ELR (cell line): ENCODE data around the gene CCDC127.

Experiments used
- DNase-seq: peaks from one replicate; pipeline ENCODE4 v3.0.0-alpha.2; 2015; ENCODE audit warnings: low read depth

Gene CCDC127

DNA sequence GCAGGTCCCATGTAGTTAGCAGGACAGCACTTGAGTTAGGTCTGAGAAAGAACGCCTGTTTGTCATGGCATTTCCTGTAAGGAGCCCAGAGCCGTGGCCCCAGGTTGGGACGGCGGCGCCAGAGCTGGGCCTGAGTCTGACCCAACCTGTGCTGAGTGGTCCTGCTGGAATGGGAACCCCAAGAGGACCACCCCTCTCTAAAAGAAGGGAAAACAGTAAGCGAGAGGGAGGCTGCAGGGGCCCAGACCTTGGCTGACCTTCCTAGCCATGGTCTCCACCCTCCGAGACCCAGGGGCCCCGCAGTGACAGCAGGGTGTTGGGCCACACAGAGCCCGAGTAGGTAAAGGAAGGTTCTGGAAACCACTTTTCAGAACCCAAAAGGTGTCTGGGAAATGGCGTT, 28.5 kb downstream of the CCDC127 start:
- no peak for DNase-seq

DNA sequence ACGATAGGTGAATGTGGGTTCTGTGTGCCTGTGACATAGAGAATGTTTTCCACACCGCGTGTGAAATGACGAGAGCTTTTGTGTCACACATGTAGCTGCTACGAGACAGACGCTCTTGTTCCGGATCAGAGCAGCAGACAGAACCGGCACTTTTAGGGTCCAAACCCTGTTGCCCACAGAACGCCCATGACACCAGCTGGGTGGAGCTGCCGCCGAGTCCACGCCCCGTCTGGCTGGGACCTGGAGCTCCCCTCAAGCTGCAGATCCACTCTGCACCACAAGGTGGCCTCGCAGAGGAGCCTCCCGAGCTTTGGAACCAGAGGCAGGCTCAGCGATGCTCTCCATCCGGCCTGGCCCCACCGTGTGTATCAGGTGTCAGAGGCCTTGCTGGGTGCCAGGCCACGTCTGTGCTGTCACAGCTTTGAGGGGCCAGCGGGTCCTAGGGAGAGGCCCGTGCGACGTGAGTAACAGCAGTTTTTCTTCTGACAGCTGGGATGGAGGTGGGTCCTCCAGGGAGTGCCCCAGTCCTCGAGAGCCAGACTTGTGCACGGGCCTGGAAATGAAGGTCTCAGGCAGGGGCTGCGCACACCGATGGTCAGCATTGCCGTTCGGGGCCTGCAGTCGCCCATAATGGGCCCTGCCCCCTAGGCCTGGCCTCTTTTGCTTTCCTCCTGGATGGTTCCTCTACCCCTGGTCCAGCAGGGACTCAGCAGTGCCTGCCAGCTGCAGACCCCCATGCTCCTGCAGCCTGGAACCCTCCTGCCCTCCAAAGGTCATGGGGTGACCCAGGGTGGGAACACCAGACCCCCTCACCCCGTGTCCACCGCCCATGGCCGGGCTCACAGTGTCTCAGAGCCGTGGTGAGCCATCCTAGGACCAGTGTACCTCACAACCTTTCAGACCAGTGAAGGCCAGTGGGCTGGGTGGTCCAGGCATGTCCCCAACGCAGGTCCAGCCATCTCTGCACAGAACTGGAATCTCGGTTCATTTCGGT, 29.2 kb downstream of the CCDC127 start:
- DNase-seq = peak; percentile 88

DNA sequence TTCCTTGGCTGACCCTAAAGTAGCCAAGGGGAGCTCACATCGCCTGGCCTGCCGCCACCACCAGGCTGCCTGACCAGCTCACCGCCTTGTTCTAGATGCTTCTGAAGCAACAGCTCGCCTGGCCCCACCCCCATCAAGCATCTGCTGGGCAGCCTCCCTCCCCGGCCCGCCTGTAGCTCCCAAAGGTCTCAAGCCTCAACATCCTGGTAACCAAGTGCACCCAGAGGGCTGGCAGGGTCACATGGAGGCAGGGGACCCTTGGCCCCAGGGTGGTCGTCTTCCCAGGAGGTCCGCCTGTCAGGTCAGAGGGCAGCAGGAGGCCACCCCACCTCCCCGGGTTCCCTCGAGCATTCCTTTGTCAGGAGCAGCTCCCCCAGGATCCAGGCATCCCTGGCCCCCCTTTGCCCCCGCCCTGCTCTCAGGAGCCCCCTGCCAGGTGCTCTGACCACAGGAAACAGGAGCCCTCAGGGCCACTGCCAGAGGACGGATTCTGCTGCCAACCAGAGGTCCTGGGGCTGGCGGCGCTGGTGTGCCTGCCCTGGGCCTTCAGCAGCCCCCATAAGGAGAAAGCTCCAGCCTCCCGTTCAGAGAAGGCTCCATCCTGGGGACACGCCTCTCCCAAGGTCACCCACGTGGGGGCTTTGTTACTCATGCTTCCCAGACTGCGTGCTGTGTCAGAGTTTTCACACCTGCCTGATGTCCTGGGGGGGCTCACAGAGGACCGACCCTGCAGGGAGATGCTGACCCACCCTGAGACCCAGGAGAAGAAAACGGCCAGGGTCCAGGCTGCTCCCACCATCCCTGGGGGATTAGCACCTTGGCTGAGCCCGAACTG, 30.1 kb downstream of the CCDC127 start:
- DNase-seq = peak; percentile 33

DNA sequence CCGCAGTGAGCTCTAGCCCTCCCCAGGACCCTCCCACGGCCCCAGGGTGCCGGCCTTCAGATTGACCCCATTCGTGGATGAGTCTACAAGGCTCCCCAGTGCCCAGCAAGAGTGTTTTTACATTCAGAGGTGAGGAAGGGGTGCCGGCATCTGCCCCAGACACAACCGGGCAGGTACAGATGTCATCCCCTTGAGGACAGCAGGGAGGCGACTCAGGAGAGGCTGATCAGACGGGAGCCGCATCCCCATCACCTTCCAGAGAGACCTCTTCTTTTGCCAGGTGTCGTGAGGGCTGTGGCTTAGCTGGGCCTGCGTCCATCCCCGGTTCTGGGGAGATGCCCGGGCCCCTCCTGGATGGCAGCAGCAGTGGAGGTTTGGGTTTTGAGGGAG, 30.9 kb downstream of the CCDC127 start:
- DNase-seq = no peak

DNA sequence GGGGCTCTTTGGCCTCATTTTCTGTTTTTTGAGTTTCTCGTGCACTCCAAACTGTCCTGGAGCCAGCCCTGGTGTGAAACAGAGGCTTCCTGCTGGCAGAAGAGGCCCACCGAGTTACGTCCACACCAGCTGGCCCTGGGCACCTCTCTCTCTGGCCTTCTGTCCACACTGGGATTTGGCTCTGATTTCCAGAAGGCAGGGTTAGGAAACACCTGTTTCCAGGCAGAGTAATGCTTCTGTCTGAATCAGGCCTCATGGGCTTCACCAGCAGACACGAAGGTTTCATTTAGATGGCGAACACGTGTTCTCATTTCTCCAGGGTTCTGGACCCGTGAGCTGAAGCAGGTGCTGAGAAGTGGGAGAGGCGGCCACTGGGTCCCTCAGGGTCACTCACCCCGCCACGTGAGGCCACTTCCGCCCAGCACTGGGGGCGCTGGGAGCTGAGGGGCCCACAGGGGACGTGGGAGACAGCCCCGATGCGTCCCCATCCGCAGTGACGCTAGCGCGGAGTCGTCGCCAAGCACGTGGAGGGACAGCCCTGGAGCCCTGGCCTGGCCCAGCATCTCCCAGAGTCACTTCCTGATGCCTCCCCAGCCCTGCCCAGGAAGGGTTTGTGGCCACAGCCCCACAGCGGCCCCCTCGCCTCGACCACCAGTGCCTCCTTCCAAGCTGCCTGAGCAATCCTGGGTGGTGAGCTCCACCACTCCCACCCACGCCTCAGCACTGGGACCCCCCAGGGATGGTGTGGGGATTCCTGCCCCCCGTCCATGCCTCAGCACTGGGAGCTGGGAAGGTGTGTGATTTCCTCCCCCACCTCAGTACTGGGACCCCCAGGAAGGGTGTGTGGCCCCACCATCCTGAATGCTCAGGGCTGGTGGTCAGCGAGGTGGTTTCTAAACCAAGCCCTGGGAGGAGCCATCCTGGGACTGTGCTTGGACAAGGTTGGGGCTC, 31.6 kb downstream of the CCDC127 start:
- DNase-seq = no peak

DNA sequence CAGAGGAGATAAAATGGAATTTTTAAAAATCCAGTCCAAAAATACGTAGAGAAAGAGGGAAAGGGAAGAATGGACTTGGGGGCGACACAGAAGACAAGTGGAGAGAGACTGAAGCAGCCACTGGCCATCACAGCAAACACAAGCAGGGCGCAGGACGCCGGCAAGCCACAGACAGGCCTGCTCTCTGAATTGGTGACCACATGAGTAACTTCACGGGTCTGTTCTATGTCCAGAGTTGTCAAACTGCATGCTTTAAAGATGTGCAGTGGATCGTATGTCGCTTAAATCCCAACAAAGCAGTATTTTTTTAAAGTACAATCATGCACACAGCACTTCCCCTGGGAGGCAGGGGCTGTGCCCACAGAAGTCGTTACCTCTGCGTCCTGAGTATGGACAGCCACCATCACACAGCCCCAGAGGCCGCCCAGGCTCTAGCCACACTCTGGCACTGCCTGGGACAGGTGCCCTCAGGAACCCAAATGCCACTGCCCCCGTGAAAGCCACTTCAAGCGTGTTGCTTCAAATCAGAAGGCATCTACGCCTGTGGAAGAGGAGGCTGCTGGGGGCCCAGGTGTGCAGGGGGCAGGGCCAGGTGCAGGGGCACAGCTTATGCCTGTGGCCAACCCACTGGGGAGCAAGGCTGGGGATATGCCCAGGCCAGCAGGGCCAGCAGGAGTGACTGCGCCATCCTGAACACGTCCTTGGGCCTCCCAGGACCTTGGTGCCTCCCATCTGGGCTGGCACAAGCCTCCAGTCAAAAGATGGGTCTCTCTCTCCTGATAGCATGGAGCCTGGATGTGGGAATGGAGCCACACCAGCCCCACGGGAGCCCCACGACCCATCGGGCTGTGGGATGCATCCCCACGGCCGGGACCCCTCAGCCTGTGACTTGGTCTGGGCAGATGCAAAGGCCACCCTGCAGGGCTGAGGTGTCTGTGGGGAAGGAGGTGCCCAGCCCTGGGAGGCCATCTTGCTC, 32.6 kb downstream of the CCDC127 start:
- DNase-seq = no peak

DNA sequence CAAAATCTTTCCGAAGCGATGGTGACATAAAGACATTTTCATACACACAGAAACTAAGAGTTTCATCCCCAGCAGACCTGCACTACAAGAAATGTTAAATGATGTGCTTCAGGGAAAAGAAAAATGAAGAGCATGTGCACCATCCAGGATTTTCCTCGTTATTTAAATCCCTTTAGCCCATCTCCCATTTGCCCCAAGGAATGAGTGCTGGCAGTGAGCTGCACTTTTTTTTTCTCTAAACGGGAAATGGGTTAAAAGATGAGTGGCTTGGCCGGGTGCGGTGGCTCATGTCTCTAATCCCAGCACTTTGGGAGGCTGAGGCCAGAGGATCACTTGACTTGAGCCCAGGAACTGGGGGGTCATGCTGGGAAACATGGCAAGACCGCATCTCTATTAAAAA, 33.5 kb downstream of the CCDC127 start:
- DNase-seq = no peak

DNA sequence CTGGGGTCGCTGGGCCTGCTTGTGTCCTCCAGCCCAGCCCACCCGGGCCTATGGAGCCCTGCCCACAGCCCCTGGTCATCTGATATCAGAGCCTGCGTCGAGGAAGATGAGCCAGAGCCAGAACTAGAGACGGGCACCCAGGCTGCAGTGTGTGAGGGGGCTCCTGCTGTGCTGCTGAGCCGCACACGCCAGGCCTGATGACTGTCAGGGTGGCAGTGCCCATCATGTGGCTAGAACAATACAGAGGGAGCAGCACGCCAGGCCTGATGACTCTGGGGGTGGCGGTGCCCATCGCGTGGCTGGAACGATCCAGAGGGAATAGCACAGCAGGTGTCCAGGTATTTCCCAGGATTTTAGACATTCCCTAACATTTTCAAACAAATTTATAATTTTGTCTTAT, 35.8 kb downstream of the CCDC127 start:
- DNase-seq = no peak

DNA sequence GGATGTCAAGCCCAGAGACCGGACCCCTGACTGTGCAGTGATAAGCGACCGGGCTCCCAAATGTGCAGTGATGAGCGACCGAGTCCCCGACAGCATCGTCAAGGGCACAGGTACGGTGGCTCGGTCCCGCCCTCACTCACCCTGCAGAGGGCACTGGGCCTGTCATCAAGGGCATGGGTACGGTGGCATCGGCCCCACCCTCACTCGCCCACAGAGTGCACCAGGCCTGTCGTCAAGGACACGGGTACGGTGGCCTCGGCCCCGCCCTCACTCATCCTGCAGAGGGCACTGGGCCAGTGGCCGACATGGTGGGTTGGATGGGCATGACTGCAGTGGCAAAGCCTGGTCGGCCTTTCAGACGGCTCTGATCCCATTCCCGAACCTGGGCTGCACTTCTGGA, 36.4 kb downstream of the CCDC127 start:
- DNase-seq = no peak

DNA sequence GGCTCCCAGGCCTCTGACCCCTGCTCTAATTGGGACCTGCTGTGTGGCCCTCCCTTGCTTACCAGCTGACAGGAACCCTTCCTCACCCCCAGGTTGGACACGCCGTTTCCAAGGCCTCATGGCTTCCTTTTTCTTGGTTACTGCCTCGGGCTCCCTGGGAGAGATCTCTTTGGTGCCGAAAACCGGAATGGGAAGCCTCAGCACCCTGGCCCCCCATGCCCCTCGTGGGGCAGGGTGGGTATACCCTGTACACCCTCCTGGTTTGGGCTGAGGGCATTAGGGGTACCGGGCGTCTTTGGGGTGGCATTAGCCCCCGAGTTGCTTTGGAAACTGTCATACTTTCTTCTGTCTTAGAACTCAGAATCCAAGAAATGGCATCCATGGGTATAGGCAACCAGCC, 36.8 kb downstream of the CCDC127 start:
- DNase-seq = no peak

DNA sequence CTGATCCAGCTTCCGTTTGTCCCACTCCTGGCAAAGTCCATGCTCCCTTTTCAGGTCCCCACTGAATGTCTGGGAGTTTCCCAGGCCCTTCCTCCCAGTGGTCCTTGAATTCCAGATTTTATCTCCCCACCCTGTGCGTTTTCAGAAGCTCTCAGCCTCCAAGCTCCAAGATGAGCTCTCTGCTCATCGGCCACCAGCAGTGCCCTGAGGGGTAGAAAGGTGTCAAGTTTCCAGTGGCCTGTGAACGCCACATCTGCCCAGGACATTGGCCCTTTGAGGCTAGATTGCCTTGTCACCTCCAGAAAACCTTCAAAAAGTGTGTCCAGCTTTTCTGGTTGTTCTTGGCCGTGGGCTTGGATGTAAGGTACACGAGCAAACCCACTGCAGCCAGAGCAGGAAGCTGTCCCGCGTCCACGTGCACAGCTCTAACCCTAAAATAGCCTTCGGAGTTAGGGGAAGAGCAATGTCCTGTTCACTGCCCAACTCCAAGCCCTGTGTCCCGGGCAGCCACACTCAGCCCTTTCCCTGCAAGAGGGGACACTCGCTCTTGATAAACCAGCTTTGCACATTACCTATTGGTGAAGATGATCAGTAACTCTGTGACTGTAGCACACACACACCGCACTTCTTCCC, 37.6 kb downstream of the CCDC127 start:
- DNase-seq = no peak

DNA sequence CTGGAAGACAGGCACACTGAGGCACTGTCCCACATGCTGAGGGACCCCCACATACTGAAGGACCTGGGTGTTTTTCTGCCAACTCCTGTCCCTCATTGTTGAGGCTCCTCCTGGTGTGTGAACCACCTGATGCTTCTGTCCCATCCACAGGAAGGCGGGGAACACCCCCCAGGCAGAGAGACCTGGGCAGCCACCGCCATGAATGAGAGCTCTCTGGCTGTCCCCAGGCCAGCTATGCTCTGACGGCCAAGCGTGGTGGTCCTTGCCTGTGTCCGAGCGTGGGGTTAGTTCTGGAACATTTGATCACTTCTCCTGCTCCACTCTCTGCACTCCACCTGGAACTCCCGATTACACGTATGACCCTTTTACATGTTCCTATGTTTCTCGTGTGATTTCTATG, 38.6 kb downstream of the CCDC127 start:
- no peak for DNase-seq

DNA sequence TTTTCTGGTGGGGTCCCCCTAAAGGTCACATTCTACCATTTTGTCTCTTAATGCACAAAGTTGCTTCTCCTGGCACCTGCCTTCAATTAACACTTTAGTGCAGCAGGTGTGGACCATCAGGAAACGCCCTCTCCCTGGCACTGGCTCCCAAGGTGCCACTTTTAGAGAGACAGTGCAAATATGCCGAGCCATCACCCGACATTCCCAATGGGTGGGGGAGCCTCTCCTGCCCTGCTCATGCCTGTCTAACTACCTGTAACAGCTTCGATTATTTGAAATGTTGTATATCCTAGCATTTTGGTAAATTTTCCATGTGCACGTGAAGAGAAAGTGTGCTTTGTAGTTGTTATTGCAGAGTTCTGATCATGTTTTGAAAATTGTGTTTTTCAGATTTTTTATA, 39.8 kb downstream of the CCDC127 start:
- no peak for DNase-seq

DNA sequence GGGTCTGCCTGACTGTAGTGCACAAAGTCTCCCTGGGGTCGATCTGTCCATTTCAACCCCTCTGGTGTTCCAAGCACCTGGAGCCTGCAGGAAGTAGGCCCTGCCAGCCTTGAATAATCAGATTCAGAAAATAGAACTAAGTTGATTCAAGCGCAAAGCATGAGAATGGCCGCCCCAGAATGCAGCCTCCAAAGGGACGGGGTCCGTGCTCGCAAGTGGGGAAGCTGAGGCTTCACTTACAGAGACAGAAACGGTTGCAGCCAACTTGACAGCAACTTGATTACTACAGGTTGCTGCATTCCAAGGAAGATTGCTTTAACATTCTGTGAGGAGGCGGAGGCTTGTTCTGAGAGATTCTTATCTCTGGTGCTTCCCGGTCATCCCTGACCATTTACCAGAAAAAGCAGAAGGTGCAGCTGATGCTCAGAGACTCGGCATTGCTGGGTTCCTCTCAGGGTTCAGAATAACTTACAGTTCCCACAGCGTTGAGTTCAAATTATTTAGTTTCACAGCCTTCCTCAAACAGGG, 41.6 kb downstream of the CCDC127 start:
- DNase-seq = no peak

DNA sequence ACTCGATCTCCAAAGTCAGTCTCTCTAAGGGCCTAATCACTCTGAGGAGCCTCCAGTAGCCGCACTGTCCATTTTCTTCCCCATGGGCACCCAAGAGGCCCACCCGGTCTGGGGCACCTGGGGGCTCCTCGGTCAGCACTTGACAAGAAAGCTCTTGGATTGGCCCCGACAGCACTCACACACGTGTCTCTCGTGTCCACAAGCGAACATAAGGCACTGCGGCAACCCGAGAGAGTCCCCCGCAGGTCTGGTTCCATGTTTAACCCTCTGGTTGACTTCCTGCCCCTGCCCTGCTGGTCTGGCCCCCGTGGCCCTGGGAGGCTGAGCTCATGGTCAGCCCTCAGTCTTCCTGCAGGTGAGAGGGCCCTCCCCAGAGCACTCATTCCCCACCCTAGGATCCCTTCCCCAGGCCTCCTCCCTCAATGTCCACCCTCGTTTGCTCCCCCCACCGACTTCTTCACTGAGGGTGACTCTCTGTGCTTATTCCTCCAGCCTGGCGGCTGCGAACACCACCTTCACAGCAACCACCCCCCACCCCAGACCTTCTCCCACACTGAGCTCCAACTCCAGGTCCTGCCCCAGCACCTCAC, 43.0 kb downstream of the CCDC127 start:
- DNase-seq = no peak

DNA sequence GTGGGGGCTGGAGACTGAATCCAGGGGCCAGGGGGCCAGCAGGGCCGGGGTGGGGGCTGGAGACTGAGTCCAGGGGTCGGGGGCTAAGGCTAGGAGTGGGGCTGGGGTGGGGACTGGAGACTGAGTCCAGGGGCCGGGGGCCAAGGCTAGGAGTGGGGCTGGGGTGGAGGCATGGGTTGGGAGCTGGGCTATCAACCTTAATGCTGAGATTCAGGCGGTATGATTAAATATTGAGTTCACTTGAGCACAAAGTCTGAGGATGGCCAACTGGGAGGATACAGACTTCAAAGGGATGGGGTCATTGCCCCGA, 43.7 kb downstream of the CCDC127 start:
- no peak for DNase-seq

DNA sequence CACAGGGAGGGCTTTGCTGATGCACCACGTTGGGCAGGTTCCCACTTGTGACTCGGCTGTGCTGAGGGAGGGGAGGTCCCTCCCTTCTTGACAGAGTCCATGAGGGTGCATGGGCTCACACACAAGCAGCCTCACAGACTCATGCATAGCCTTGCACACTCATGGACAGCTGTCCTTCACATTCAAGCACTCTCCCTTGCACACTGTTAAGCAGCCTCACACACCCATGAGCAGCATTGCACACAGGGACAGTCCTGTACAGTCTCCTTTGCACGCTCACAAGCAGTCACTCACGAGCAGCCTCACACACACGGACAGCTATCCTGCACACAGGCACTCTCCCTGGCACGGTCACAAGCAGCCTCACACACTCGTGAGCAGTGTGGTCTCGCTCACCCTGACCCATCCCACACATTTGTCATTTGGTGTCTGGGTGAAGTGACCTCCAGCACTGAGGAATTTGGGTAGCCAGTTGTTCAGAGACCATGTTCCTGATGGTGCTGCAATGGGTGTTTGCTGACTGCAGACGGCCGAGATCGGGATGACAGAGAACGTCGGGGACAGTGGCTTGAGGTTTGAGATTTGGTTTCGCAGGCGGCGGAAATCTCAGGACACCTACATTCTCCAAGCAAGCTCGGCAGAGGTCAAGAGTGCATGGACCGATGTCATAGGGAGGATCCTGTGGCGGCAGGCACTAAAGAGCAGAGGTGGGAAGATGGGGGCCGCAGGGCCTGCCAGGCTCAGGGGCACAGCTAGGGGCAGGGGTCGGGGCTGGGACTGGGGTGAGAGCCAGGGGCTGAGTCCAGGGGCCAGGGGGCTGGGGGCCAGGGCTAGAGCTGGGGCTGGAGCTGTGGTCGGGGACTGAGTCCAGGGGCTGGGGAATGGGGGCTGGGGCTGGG, 44.3 kb downstream of the CCDC127 start:
- DNase-seq = no peak

DNA sequence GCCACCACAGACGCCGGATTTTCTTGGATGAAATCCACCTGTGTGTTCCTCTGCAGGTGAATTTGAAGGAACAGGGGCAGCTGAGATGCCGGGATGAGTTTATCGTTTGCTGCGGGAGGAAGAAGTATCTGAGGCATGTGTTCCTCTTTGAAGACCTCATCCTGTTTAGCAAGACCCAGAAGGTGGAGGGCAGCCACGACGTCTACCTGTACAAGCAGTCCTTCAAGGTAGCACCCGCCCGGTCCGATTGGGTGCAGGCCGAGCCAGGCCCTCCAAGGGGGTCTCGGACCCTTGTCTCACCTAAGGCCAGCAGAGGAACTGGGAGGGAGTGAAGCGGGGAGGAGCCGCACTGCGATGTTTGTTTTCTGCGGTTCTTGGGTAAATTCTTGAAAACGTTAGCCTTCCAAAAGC, 45.1 kb downstream of the CCDC127 start:
- no peak for DNase-seq

DNA sequence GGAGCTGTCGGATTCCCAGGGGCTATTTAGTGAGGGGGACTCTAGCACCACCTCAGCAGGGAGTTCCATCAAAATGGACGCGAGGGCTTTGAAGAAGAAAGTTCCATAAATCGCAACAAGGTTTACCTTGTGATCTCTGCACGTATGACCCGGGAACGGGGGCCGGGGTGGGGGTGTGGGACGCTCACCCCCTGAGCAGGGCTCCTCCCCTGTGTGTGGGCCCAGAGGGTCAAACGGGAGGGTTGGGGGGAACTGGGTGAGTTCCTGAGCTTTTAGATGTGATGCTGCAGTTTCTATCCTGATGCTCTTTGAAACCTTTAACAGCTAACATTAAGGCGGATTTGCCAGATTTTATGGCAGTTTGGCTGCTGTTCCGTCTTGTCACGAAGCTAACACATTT, 45.5 kb downstream of the CCDC127 start:
- no peak for DNase-seq
